Activated effector memory CD4-positive, alpha-beta T cell treated with Interleukin-2 at 50 U/mL for 16 hours (primary cell): ENCODE data around the gene TGFB3.
"Not testable (repeated sequence)": the region's sequence is repeated elsewhere in the genome, so short reads cannot be mapped to it uniquely, and the experiment has no call there.

Source experiments
- DNase-seq: peaks from one replicate; pipeline ENCODE4 v3.0.0-alpha.2; 2020

TGFB3 gene

DNA sequence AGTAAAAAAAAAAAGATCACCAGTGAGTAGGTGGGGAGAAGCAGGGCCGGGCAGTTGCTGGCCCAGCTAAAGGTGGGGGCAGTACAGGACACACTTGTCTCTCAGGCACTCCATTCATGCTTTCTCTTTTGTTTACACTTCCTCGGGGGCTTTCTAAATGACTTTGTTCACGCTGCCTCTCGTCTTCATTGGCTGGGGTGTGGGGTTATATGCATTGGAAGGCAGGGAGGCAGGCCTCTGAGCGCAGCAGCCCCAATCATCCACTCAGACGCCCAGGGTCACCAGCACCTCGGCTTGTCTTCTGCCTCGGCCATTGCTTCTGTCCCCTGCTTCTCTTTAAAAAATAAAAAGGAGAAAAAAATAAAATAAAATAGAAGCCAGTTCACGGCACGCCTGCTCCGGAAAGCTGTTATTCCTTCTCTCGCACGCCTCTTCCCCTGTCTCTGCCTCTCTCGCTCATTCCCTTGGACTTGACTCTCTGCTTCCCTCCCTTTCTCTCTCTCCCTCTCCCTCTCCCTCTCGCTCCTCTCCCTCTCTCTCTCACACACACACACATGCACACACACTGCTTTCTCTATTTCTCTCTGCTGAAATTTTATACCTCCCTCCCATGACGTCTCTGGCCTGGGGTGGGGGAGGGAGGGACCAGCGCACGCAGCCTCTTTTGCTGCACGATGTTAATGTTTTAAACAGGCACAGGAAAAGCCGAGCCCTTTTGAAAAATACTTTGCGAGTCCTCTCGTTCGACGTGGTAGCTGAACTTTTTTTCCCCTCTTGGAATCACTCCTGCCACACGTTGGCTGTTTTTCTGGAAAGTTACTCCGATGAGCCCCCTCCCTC, at the start of gene TGFB3:
TSS of gene TGFB3 (minus strand) at position 570 of the 840 bp plus-strand sequence. CDS start 1,102 bp downstream, outside the sequence.
- DNase-seq, result peak; percentile 42

DNA sequence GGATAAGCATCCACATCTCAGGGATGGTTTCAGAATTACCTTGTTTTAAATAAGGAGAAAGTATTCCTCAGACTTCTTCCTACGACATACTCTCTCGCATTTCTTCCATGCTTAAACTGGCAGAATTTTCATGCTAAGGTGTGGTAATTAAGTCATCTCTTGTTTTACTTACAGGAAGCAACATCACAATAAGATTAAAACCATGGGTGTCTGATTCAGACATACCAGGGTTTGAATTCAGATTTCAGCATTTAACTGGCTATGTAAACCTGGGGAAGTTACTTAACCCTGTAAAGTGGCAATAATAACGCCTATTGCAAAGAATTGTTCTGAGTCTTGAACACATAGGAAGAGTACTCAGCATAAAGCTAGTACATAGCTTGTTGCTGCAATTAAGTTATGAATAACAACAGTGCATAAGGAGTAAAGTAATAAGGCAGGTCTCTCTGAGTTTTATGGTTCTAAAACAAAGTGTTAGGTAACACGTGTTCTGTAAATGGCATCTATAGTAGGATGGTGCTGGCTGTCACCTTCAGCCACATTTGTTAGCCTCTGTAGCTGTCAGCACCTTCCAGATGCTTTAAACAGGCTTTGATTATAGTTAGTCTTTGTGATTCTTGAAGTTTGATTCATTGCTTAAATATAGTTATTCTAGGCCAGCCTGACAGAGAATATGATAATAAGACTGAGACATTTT, 42.6 kb upstream of the TGFB3 start:
- DNase-seq, result no peak

GRCh38 chr14:76023757-76024156, 42.0 kb upstream of the TGFB3 start:
- DNase-seq, result no peak

- no peak for DNase-seq
Observed at GRCh38 chr14:76022991-76023390, 41.2 kb upstream of the TGFB3 start.

- no peak for DNase-seq
Observed at GRCh38 chr14:76019676-76020075, 37.9 kb upstream of the TGFB3 start.

DNA sequence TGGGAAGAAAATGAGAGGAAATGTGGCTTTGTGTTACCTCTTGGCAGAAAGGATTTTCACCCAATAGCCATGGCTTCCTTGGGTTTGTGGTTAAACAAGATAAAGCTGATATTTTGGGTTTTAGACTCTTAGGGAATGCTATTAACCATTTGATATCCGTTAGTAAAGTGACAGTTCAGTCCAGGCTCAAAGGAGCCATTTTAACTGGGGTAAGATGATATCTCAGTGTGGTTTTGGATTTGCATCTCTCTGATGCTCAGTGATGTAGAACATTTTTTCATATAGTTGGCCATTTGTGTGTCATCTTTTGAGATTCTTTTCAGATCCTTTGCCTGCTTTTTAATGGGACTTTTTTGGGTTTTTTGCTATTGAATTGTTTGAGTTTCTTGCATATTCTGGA, 33.9 kb upstream of the TGFB3 start:
- no peak for DNase-seq

DNA sequence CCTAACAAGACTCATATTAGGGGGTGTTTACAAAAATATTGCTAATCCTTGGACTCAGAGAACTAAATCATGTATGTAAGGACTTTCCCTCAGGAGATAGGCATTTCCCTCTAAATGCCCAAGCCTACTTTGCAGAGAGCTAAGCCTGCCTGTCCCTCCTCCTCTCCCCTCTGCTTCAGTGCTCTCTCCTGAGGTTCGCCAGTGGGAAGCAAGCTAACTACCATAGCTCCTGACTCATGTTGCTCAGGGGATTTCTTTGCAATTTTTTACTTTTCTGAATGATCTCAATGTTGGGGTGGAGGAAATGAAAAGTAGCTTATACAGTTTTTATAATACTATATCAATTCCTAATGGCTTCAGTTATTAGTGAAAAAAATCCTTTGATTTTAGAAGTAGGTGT, 33.4 kb upstream of the TGFB3 start:
- no peak for DNase-seq

- no peak for DNase-seq
Observed at GRCh38 chr14:76012354-76012753, 30.6 kb upstream of the TGFB3 start.

GRCh38 chr14:76011930-76012329, 30.1 kb upstream of the TGFB3 start:
- no peak for DNase-seq

DNA sequence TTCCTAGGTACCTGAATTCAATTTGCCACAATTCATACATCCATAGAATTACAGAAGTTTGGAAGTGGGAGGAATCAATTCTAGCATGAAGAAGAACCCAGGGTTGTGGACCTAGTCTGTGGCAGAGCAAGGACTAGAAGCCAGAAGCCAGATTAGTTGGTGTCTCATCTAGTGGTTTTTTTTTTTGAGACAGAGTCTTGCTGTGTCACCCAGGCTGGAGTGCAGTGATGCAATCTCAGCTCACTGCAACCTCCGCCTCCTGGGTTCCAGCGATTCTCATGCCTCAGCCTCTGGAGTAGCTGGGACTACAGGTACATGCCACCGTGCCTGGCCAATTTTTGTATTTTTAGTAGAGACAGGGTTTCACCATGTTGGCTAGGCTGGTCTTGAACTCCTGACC, 27.8 kb upstream of the TGFB3 start:
- DNase-seq, result not testable (repeated sequence)

GRCh38 chr14:76007852-76008251, 26.1 kb upstream of the TGFB3 start:
- no peak for DNase-seq

DNA sequence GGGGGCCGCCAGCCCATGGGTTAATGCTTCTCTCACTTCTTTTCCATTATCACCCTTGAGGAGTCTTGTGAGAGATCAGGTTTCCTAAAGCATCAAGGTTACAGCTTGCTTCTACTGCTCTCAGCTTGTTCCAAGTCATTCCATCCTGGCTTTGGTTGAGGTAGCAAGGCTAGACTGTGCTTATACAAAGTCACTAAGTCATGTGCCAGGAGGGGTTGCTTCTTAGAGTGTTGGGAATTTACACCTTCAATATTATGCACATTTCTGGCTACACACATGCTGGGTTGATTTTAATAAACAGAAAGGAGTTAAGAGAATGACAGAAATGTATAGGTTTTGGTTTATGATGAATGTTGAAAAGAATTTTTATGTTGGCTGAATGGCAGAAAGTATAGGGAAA, 25.6 kb upstream of the TGFB3 start:
- no peak for DNase-seq

DNA sequence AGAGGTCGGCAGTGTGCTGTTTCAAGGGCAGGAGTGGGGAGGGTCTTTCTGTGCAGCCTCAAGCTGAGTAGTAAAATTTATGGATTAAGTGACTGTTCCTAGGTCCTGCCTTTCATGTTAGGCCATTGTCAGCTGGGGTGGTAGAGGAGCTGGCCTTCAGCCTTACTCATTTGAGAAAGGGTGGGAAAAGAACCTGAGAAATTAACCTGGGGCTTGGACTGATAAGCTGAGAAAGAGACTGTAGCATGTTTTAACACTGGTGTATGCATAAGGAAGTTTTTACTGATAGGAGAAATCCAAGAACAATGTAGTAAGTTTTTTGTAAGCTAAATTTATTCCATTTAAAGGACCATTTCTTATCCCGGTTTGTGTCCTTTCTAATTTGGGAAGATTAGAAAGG, 24.5 kb upstream of the TGFB3 start:
- DNase-seq, result no peak

GRCh38 chr14:76002383-76002782, 20.6 kb upstream of the TGFB3 start:
- no peak for DNase-seq

DNA sequence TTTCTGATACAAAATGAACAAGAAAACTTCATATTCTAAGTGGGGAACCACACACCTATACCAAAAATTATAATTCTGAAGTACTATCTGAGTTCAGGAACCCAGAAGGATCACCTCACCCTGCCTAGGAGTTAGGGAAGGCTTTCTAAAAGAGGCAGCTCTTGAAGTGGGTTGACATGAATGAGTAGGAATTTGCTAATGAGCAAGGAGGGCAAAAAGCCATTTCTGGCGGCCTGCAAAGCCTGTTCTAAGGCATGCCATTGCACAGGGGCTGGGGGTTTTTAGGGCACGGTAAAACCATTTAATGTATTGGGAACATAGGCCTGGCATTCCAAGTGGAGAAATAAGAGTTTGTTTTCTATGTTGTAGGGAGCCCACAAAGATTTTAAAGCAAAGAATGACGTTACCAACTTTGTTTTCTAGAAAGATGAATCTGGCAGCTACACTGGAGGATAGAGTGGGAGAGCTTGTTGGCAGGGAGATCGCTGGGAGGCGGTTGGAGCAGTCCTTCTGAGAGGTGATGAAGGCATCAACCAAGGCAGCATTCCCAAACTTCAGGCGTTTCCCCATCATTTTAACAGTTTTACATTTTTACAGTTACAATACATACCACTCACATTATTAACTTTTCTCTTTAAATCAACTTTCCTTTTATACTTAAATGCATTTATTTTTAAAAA, 17.9 kb upstream of the TGFB3 start:
- DNase-seq, result no peak

GRCh38 chr14:75996488-75996887, 14.7 kb upstream of the TGFB3 start:
- no peak for DNase-seq

DNA sequence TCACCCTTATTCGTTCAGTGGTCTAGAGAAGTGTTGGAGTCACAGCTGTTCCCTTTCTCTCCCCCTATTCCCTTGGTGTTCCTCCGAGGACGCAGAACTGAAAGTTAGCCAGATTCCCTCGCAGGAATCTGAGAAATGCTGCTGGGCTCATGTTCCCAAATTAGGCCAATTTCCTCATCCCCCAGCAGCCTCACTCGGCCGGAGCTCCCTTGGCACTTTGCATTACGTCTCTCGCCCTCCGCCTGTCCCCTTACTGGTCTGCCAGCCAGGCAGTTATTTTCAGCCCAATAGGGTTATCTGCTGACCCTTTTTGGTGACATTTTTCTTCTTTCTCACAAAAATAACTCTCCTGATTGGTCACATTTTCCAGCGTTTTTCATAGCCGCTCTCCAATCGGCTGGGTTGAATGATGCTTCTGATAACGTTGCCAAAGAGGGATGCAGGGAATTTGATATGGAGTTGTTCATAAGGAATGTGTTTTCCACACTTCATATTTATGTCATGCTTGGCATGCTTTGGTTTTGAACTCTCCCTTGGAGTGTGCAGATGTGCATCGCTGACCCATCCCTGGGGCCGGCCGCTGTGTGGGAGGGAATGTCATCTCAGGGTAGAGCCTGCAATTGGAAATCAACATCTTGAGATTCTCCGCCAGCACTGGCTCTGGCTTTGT, 13.7 kb upstream of the TGFB3 start:
- no peak for DNase-seq

- no peak for DNase-seq
Observed at GRCh38 chr14:75993567-75994041, 11.8 kb upstream of the TGFB3 start.

DNA sequence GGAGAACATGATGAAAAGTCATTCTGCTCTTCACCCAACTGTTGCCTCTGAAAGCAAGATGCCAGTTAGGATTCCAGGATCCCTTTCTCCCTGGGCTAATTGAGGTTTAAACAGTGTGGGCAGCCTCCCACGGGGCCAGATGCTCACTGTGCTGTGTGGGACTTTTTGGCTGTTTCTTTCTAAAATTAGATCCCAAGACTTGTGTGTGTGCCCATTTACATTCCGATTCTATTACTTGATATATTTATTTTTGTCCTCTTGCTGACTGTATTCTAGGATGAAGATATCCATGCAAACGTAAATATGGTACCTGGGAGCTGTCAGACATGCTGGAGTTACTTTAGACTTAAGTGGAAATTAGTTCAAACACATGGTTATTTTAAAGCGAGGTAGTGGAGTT, 10.0 kb upstream of the TGFB3 start:
- no peak for DNase-seq

DNA sequence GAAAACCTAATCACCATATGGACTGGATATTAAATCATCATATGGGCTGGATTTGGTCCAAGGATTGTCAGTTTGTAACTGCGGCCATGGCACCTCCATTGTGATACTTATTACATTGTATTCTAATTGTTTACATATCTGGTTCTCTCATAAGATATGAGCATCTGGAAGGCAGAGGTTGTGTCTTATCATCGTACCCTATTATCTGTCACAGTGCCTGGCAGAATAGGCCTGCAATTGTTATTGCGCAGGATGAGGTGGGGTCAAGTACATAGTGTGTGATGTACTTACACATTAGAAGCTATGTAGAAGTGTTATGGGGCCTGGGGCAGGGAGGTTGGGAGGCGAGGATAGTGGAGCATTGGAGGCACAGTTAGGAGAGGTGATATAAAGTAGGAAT, 8.5 kb upstream of the TGFB3 start:
- DNase-seq, result no peak

- no peak for DNase-seq
Observed at GRCh38 chr14:75989134-75989533, 7.3 kb upstream of the TGFB3 start.

DNA sequence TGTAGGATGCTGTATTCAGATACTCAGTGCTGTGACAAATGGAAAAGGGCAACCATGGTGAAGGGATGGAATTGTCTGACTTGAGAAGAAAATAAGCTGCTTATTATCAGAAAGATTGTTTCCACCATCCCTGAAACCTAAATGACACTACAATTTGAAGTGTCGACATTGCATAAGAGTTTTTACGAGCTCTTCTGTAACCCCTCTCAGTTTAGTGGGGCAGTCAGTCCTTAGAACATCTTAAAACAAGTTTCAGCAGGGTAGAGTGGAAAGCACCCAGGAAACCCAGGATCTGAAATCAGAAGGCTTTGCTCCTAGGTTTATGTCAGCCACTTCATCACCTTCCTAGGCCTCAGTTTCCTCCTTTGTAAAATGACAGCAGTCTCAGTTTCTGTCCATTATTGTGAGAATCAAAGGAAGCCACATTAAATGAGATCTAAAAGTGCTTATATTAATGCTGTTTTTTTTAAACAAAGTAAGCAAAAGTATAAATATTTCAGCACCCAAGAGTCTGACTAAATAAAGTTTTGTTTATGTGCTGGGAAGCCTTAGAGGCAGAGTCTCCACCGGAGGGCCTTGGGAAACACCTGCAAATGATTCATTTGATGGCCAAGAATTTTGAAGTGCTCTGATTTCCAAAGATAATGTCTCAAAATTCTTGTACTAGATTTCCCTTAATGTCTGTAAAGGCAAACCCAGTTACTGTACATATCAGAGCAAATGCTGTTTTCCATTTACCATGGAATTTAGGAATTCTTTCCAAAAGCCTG, 5.6 kb upstream of the TGFB3 start:
- no peak for DNase-seq

DNA sequence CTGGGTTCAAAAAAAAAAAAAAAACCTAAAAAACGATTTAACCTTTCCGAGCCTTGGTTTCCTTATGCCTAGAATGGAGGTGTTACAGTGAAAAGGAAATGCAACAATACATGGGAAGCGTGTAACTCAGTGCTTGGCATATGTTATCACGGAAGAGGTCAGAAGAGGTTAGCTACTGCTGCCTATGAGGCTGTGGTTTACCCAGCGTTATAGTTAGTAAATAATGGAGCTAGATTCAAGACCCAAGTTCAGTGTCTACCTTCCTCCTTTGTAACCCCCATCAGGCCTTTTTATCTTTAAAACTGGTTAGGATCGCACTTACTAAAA, 4.6 kb upstream of the TGFB3 start:
- DNase-seq, result no peak
